Ishikawa (cell line): ENCODE data around the gene ATR.

Experiments
- CEBPB ChIP-seq: IDR thresholded peaks from 2 replicates; pipeline ENCODE4 v1.6.1; 2012
- CREB1 ChIP-seq: IDR thresholded peaks from 2 replicates; pipeline ENCODE4 v1.6.1; 2012; ENCODE audit warnings: low read depth
- EGR1 ChIP-seq: IDR thresholded peaks from 2 replicates; pipeline ENCODE4 v1.6.1; 2012
- EP300 ChIP-seq: IDR thresholded peaks from 2 replicates; pipeline ENCODE4 v1.6.1; 2012; ENCODE audit warnings: borderline replicate concordance
- FOXM1 ChIP-seq: IDR thresholded peaks from 2 replicates; pipeline ENCODE4 v1.6.1; 2012; ENCODE audit warnings: low read depth, borderline replicate concordance
- NFIC ChIP-seq: IDR thresholded peaks from 2 replicates; pipeline ENCODE4 v1.6.1; 2012
- RAD21 ChIP-seq: IDR thresholded peaks from 2 replicates; pipeline ENCODE4 v1.6.1; 2012; ENCODE audit warnings: low read depth
- TAF1 ChIP-seq: IDR thresholded peaks from 2 replicates; pipeline ENCODE4 v1.6.1; 2012; ENCODE audit warnings: low read depth, mild to moderate bottlenecking
- TCF12 ChIP-seq: IDR thresholded peaks from 2 replicates; pipeline ENCODE4 v1.6.1; 2012; ENCODE audit warnings: low read depth
- TEAD4 ChIP-seq: IDR thresholded peaks from 2 replicates; pipeline ENCODE4 v1.6.1; 2012
- YY1 ChIP-seq: IDR thresholded peaks from 2 replicates; pipeline ENCODE4 v1.6.1; 2012; ENCODE audit warnings: low read depth
- ZBTB7A ChIP-seq: IDR thresholded peaks from 2 replicates; pipeline ENCODE4 v1.6.1; 2012; ENCODE audit warnings: low read depth
- TF ChIP-seq, protein P1 (sequence below): IDR thresholded peaks from 2 replicates; pipeline ENCODE4 v1.6.1; 2012
- TF ChIP-seq, protein P2 (sequence below): IDR thresholded peaks from 2 replicates; pipeline ENCODE4 v1.6.1; 2012
- TF ChIP-seq, protein P3 (sequence below): IDR thresholded peaks from 2 replicates; pipeline ENCODE4 v1.6.1; 2012; ENCODE audit warnings: low read depth, mild to moderate bottlenecking

Gene ATR

DNA sequence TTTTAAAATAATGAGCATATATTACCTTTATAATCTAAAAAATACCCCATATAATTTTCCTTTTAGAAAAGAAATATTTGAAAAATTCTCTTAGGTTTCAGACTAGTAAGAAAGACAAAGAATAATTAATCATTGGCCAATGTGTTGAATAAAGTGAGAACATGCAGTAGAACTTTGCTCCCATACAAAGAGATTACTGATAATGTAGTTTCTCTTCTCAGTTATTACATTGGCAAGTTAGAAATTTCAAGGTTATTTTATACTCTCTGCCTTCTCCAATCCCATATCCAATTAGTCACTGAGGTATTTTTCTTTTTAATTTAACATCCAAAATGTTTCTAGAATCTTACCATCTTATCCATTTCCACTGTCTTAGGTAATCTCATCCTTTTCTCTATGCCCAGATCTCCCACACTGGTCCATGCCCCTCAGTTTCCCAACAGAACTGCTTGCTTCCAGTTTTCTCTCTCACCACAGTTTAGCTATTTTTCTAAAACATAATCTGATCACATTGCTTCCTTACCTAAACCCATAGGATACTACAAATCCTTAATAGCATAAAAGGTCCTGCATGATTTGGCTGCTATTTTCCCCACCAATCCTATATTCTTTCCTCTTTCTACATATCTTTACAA, 141.5 kb downstream of the ATR start:
- no peak for TF ChIP-seq RAD21
- no peak for TF ChIP-seq ZBTB7A
- TF ChIP-seq CEBPB = no peak
- TF ChIP-seq, protein P1, sequence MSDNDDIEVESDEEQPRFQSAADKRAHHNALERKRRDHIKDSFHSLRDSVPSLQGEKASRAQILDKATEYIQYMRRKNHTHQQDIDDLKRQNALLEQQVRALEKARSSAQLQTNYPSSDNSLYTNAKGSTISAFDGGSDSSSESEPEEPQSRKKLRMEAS = no peak
- no peak for TF ChIP-seq TEAD4
- TF ChIP-seq YY1 = no peak
- TF ChIP-seq, protein P2, sequence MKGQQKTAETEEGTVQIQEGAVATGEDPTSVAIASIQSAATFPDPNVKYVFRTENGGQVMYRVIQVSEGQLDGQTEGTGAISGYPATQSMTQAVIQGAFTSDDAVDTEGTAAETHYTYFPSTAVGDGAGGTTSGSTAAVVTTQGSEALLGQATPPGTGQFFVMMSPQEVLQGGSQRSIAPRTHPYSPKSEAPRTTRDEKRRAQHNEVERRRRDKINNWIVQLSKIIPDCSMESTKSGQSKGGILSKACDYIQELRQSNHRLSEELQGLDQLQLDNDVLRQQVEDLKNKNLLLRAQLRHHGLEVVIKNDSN = no peak
- TF ChIP-seq CREB1 = no peak
- no peak for TF ChIP-seq NFIC
- TF ChIP-seq EP300 = no peak
- no peak for TF ChIP-seq TAF1
- TF ChIP-seq FOXM1 = no peak
- no peak for TF ChIP-seq EGR1
- TF ChIP-seq TCF12 = no peak
- TF ChIP-seq, protein P3, sequence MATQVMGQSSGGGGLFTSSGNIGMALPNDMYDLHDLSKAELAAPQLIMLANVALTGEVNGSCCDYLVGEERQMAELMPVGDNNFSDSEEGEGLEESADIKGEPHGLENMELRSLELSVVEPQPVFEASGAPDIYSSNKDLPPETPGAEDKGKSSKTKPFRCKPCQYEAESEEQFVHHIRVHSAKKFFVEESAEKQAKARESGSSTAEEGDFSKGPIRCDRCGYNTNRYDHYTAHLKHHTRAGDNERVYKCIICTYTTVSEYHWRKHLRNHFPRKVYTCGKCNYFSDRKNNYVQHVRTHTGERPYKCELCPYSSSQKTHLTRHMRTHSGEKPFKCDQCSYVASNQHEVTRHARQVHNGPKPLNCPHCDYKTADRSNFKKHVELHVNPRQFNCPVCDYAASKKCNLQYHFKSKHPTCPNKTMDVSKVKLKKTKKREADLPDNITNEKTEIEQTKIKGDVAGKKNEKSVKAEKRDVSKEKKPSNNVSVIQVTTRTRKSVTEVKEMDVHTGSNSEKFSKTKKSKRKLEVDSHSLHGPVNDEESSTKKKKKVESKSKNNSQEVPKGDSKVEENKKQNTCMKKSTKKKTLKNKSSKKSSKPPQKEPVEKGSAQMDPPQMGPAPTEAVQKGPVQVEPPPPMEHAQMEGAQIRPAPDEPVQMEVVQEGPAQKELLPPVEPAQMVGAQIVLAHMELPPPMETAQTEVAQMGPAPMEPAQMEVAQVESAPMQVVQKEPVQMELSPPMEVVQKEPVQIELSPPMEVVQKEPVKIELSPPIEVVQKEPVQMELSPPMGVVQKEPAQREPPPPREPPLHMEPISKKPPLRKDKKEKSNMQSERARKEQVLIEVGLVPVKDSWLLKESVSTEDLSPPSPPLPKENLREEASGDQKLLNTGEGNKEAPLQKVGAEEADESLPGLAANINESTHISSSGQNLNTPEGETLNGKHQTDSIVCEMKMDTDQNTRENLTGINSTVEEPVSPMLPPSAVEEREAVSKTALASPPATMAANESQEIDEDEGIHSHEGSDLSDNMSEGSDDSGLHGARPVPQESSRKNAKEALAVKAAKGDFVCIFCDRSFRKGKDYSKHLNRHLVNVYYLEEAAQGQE = no peak

DNA sequence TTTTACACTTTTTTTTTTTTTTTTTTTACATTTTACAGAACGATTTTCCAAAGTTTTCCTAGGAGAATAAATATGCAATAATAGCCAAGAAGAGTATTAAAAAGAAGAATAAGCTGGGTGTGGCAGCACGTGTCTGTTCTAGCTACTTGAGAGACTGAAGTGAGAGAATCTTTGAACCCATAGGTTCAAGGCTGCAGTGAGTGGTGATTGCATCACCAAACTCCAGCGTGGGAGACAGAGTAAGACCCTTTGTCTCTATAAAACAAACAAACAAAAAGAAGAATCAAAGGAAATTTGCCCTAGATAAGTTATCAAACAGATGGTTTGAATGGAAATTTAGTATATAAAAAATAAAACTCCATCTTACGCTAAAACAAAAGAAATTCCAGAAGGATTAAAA, 144.0 kb downstream of the ATR start:
- TF ChIP-seq EGR1 = no peak
- TF ChIP-seq ZBTB7A = no peak
- TF ChIP-seq YY1 = no peak
- no peak for TF ChIP-seq TEAD4
- no peak for TF ChIP-seq TAF1
- TF ChIP-seq, protein P2 = no peak
- TF ChIP-seq CEBPB = no peak
- no peak for TF ChIP-seq CREB1
- no peak for TF ChIP-seq FOXM1

DNA sequence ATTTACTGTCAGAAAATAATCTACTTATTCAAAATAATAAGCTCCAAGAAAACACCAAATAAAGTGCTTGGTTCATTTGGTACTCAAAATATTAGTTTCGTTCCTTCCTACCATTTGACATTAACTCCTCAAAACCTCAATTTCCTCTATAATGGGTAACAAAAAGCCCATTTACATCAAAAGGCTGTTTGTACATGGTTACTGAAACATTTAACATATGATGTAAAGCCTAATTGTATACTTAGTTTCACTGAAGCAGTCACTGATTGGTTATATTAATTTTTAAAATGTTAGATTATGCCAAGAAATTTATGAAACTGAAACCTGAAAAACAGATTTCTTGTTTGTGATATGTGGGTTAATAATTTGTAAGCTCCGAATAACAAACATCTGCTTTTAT, 145.4 kb downstream of the ATR start:
- TF ChIP-seq, protein P1 = no peak
- TF ChIP-seq, protein P3 = no peak
- TF ChIP-seq CEBPB (no peak), TAF1 (no peak), EP300 (no peak), YY1 (no peak), NFIC (no peak), TEAD4 (no peak), ZBTB7A (no peak)

DNA sequence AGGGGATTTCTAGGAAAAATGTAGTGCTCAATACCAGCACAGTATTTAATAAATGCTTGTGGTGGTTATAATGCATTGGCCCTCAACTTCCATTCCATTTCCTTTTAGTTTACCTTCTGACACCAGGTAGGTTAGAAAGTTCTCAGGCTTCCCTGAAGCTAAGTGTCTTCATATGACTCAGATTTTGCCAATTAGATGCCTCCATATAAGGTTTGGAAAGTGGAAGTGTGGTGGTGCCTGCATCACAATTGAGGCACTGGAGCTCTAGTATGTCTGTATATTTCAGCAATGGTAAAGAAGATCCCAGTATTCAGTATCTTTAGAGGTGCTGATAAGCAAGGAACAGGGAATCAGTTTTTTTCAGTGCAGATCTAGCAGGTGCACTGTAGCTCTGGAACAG, 149.0 kb downstream of the ATR start:
- TF ChIP-seq ZBTB7A (no peak), YY1 (no peak), NFIC (no peak), EGR1 (no peak), RAD21 (no peak), CREB1 (no peak), TCF12 (no peak), TEAD4 (no peak), EP300 (no peak), CEBPB (no peak), TAF1 (no peak)
- TF ChIP-seq, protein P2 = no peak
- TF ChIP-seq, protein P1 = no peak

DNA sequence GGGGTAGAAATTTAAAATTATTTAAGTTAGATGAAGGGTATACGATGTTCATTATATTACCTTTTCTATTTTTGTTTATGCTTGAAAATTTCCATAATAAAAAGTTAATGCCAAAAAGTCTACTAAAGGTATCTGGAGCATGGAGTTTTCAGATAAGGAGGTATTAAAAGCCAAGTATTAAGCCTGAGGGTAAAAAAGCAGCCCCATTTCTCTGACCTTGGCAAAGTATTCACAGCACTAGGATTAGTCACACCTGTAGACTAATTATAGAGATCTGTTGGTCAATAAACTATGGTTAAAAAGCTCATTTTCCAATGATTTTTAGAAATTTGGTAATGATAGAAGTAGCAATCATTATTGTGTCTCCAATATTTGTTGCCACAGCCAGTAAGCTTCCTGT, 153.8 kb downstream of the ATR start:
- TF ChIP-seq ZBTB7A = no peak
- TF ChIP-seq, protein P3 = no peak
- no peak for TF ChIP-seq YY1
- TF ChIP-seq CREB1 = no peak
- no peak for TF ChIP-seq EGR1
- TF ChIP-seq TEAD4 = no peak
- TF ChIP-seq FOXM1 = no peak
- no peak for TF ChIP-seq RAD21
- TF ChIP-seq, protein P2 = no peak
- no peak for TF ChIP-seq EP300
- TF ChIP-seq CEBPB = no peak
- TF ChIP-seq, protein P1 = no peak
- TF ChIP-seq TAF1 = no peak
- no peak for TF ChIP-seq NFIC
- TF ChIP-seq TCF12 = no peak
